DND-41 (cell line): Measurements from ENCODE around the gene COPZ1.

Experiments
- ATAC-seq: fragments of 200-7000 bp; cut with Tn5 transposase; 3 replicates; pipeline ENCODE4 v1.9.1; 2021; ENCODE audit warnings: low read depth; ENCODE audit not compliant: insufficient read depth
- DNase-seq: peaks from one replicate; pipeline ENCODE4 v3.0.0-alpha.2; 2020
- H2AFZ ChIP-seq: 2 replicates; pipeline ENCODE4 v1.6.0; 2012; ENCODE audit warnings: low read depth, low read length
- H3K27ac ChIP-seq: 2 replicates; pipeline ENCODE4 v1.5.1; 2012; ENCODE audit warnings: low read length, inconsistent platforms
- H3K27me3 ChIP-seq: fragments of 200-600 bp; sonication (generic); 2 replicates; pipeline ENCODE4 v1.6.0; 2012; ENCODE audit warnings: low read length, mild to moderate bottlenecking, inconsistent platforms; ENCODE audit not compliant: insufficient read depth, poor library complexity
- H3K36me3 ChIP-seq: 2 replicates; pipeline ENCODE4 v1.5.1; 2012; ENCODE audit warnings: low read length, inconsistent platforms; ENCODE audit not compliant: insufficient read depth
- H3K4me1 ChIP-seq: 2 replicates; pipeline ENCODE4 v1.5.1; 2012; ENCODE audit warnings: mild to moderate bottlenecking, low read length; ENCODE audit not compliant: insufficient read depth
- H3K4me2 ChIP-seq: 2 replicates; pipeline ENCODE4 v1.6.0; 2012; ENCODE audit warnings: mild to moderate bottlenecking, moderate library complexity, low read length, inconsistent platforms; ENCODE audit not compliant: insufficient read depth
- H3K4me3 ChIP-seq, 2 experiments: fragments of 200-600 bp in 1 of 2; shearing (Covaris generic) in 1 of 2; 2 replicates each; pipeline ENCODE4 v1.5.1; 2012 to 2016; ENCODE audit warnings: inconsistent platforms in 2 of 2, low read length in 2 of 2, mild to moderate bottlenecking in 2 of 2, low read depth in 1 of 2, moderate library complexity in 1 of 2
- H3K79me2 ChIP-seq: 2 replicates; pipeline ENCODE4 v1.6.0; 2012; ENCODE audit warnings: low read length, inconsistent platforms; ENCODE audit not compliant: insufficient read depth
- H3K9ac ChIP-seq: 2 replicates; pipeline ENCODE4 v1.6.0; 2012; ENCODE audit warnings: low read depth, mild to moderate bottlenecking, inconsistent platforms, low read length, moderate library complexity
- H3K9me3 ChIP-seq: 2 replicates; pipeline ENCODE4 v1.5.1; 2012; ENCODE audit warnings: low read length, moderate library complexity, mild to moderate bottlenecking, inconsistent platforms; ENCODE audit not compliant: insufficient read depth, severe bottlenecking
- H4K20me1 ChIP-seq: 2 replicates; pipeline ENCODE4 v1.6.0; 2012; ENCODE audit warnings: low read length; ENCODE audit not compliant: insufficient read depth
- EZH2 ChIP-seq: IDR thresholded peaks from 3 replicates; pipeline ENCODE4 v1.6.1; 2012; ENCODE audit warnings: borderline replicate concordance, low read depth, mild to moderate bottlenecking, moderate library complexity, low read length, inconsistent platforms; ENCODE audit not compliant: severe bottlenecking
- TF ChIP-seq, protein P1 (sequence below): IDR thresholded peaks from 2 replicates; pipeline ENCODE4 v1.5.1; 2012; ENCODE audit warnings: borderline replicate concordance, low read length, moderate library complexity, mild to moderate bottlenecking; ENCODE audit not compliant: poor library complexity, severe bottlenecking; ENCODE audit errors: extremely low read depth

COPZ1 gene

DNA sequence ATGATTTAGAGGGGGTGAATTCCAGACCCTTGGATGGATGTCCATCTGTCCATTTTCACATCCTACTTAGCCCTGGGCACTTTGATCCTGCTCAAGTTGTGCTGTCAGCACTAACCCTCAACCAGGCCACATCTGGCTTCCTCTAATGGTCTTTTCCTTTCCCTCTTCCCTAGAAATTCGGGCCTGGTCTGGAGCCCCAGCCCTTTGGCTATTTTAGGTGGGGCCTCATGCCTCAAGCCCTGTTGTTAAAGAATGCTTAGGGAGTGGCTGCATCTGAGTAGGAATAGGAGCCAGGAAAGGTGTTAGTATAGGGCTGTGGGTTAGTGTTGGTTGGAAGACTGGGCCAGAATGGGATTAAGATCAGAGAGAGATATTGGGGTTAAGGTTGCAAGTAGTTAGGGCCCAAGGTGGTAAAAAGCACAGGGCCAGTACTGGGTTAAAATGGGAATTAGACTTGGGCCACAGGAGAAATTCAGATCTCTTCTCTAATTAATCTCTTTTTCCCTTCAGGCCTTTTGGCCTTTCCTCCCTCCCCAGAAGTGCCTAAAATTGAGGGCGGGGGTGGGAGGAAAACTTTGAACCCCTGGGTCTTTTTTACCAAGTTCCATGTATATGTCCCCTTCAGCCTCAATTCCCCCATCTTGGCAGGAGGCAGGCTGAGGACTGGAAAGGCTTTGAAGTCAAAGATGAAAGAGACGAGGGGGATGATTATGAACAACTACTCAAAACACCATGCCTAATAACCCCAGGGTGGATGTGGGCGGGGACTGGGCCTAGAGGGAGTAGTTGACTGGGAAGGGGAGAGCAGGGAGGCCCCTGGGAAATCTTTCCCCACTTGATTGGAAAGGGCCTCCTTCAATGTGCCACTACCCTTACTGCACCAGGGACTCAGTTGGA lies 63.6 kb downstream of the COPZ1 start:
- Histone ChIP-seq H3K4me1 (no peaks in the 10 kb centered on the region), H3K4me3 (no peak overlapping the region), H3K27me3 (no peaks in the 10 kb centered on the region), H3K4me2 (no peak overlapping the region), H3K36me3 (no peaks in the 10 kb centered on the region), H3K9me3 (no peaks in the 10 kb centered on the region), H2AFZ (no peak overlapping the region), H3K79me2 (no peaks in the 10 kb centered on the region), H3K27ac (no peak overlapping the region), H4K20me1 (no peaks in the 10 kb centered on the region), H3K9ac (no peak overlapping the region)
- TF ChIP-seq, protein P1, sequence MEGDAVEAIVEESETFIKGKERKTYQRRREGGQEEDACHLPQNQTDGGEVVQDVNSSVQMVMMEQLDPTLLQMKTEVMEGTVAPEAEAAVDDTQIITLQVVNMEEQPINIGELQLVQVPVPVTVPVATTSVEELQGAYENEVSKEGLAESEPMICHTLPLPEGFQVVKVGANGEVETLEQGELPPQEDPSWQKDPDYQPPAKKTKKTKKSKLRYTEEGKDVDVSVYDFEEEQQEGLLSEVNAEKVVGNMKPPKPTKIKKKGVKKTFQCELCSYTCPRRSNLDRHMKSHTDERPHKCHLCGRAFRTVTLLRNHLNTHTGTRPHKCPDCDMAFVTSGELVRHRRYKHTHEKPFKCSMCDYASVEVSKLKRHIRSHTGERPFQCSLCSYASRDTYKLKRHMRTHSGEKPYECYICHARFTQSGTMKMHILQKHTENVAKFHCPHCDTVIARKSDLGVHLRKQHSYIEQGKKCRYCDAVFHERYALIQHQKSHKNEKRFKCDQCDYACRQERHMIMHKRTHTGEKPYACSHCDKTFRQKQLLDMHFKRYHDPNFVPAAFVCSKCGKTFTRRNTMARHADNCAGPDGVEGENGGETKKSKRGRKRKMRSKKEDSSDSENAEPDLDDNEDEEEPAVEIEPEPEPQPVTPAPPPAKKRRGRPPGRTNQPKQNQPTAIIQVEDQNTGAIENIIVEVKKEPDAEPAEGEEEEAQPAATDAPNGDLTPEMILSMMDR = no peak
- TF ChIP-seq EZH2 = no peak
- ATAC-seq = peak; percentile 69
- peak; percentile 55 for DNase-seq

DNA sequence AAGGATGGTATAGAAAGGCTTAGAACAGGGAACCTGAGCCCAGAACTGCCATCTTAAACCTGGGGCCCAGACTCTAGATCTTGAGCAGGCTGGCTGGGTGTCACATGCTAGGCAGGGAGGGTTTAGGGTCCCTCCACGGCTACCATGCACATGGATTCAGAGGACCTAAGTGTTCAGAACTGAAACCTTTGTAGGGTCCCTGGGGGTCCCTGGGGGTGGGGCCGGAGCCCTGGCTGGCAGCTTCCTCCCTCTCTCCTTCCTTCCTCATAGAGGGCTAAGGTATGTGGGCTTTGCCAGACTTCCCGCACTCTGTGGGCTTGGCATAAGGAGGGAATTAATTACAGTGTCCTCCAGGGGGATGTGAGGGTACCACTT lies 64.2 kb downstream of the COPZ1 start:
- no peaks in the 10 kb centered on the region for H4K20me1 ChIP-seq
- H2AFZ ChIP-seq = no peak overlapping the region
- H3K27ac ChIP-seq = no peak overlapping the region
- H3K27me3 ChIP-seq = no peaks in the 10 kb centered on the region
- TF ChIP-seq, protein P1 = no peak
- TF ChIP-seq EZH2 = no peak
- ATAC-seq (peak; percentile 15; the same call in 1 of the 3 replicates), DNase-seq (no peak)
- no peak overlapping the region for H3K9ac ChIP-seq
- H3K4me3 ChIP-seq = no peak overlapping the region
- no peaks in the 10 kb centered on the region for H3K9me3 ChIP-seq
- H3K36me3 ChIP-seq = no peaks in the 10 kb centered on the region
- H3K4me1 ChIP-seq = no peaks in the 10 kb centered on the region
- no peak overlapping the region for H3K4me2 ChIP-seq
- no peaks in the 10 kb centered on the region for H3K79me2 ChIP-seq

DNA sequence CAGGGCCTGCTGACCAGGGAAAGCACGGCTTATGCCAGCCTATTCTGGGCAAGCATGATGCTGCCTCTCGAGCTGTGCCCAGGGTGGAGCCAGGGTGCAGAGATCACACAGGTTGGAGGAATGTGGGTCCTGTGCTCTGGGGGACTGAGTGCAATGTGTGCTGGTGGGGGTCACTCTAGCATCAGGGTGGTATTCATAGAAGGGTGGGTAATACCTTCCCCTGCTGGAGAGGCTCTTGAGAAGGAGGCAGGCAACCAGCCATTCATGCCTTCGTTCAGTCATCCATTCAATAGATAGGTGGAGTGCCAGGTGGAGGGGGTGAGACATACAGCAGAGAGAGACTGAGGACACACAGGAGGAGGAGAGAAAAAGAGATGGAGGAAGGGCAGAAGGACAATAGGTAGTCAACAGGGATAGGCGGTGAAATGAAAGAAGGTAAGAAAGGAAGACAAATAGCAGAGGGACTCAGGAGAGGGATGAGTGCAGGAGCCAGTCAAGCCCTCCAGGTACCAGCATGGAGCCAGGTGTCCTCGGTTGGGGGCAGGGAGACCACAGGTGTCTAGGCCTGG lies 64.8 kb downstream of the COPZ1 start:
- no peak for TF ChIP-seq EZH2
- TF ChIP-seq, protein P1 = no peak

More for the DNA sequence above, 64.8 kb downstream of the COPZ1 start:
- no peaks in the 10 kb centered on the region for H4K20me1 ChIP-seq
- ATAC-seq (no peak), DNase-seq (no peak)
- no peaks in the 10 kb centered on the region for H3K79me2 ChIP-seq
- no peaks in the 10 kb centered on the region for H3K4me1 ChIP-seq
- no peak overlapping the region for H2AFZ ChIP-seq
- H3K4me3 ChIP-seq = no peak overlapping the region
- 0 out of 2 replicates have a peak, but pooled peaks cover 5% of the 10 kb centered on the region for H3K36me3 ChIP-seq
- H3K27me3 ChIP-seq = no peaks in the 10 kb centered on the region
- no peak overlapping the region for H3K27ac ChIP-seq
- H3K9me3 ChIP-seq = no peaks in the 10 kb centered on the region
- H3K4me2 ChIP-seq = no peak overlapping the region
- H3K9ac ChIP-seq = no peak overlapping the region
